H1 (cell line): ENCODE data around the gene AK8. TPM values are rescaled to one million over a fixed set of nuclear protein-coding genes. Genes with fewer than 3 reads are reported as not detected.

Experiments used
- CTCF ChIA-PET: fragments of 300-600 bp; sonication (Branson Sonifier 250); formaldehyde crosslinking; loops from one replicate; lab custom pipeline; 2021; ENCODE audit not compliant: partially characterized antibody; lab: Charles Lee
- POLR2A ChIA-PET: fragments of 300-600 bp; sonication (Branson Sonifier 250); formaldehyde crosslinking; loops from one replicate; lab custom pipeline; 2021; ENCODE audit warnings: inconsistent platforms; ENCODE audit not compliant: partially characterized antibody; lab: Charles Lee
- DNase-seq, 2 experiments: peaks; one replicate each; pipeline versions ENCODE4 v3.0.0 to v3.0.0-alpha.2; 2010 to 2022; ENCODE audit warnings: low spot score in 2 of 2, low read depth in 1 of 2, mixed read lengths in 1 of 2
- FAIRE-seq: peaks from 2 replicates; lab custom pipeline; 2011; peaks lifted over from hg19 to GRCh38; lab: Jason Lieb, UNC
- H2AFZ ChIP-seq: 2 replicates; pipeline ENCODE4 v1.8.1; 2012; ENCODE audit warnings: low read length, inconsistent platforms
- H2AK5ac ChIP-seq: 2 replicates; pipeline ENCODE4 v1.6.1; 2013; ENCODE audit warnings: low read depth, low read length
- H2BK120ac ChIP-seq: replicated peaks from 2 replicates; pipeline ENCODE3; 2013; ENCODE audit warnings: low read depth, low read length, inconsistent platforms
- H2BK12ac ChIP-seq: 2 replicates; pipeline ENCODE4 v1.6.1; 2013; ENCODE audit warnings: low read depth, low read length
- H2BK15ac ChIP-seq: 2 replicates; pipeline ENCODE4 v1.6.1; 2013; ENCODE audit warnings: low read length
- H2BK20ac ChIP-seq: 2 replicates; pipeline ENCODE4 v1.6.1; 2013; ENCODE audit warnings: low read length
- H2BK5ac ChIP-seq: 2 replicates; pipeline ENCODE4 v1.6.1; 2013; ENCODE audit warnings: low read depth, low read length
- H3K14ac ChIP-seq: 2 replicates; pipeline ENCODE4 v1.6.1; 2013; ENCODE audit warnings: inconsistent platforms; ENCODE audit not compliant: insufficient read length
- H3K18ac ChIP-seq: 2 replicates; pipeline ENCODE4 v1.6.1; 2013; ENCODE audit warnings: low read length; ENCODE audit errors: extremely low read depth
- H3K23ac ChIP-seq: 2 replicates; pipeline ENCODE4 v1.6.1; 2013; ENCODE audit warnings: inconsistent platforms; ENCODE audit not compliant: insufficient read length
- H3K23me2 ChIP-seq: 2 replicates; pipeline ENCODE4 v1.6.1; 2013; ENCODE audit warnings: low read depth, low read length
- H3K27ac ChIP-seq: 2 replicates; pipeline ENCODE4 v1.6.1; 2011; ENCODE audit warnings: low read depth, low read length, inconsistent platforms
- H3K27me3 ChIP-seq, 4 experiments: replicated peaks in 1 of 4; 1 replicate in 1 of 4; 2 replicates in 3 of 4; pipeline versions ENCODE4 v1.6.1 to v1.8.1; 2011 to 2013; ENCODE audit warnings: low read length in 3 of 4, mild to moderate bottlenecking in 3 of 4, inconsistent platforms in 2 of 4, mixed read lengths in 2 of 4, moderate library complexity in 1 of 4; ENCODE audit not compliant: control insufficient read depth in 3 of 4, insufficient read depth in 3 of 4; ENCODE audit errors: extremely low read depth in 1 of 4
- H3K36me3 ChIP-seq, 4 experiments: 2 replicates each; pipeline versions ENCODE4 v1.6.1 to v1.8.1; 2011 to 2013; ENCODE audit warnings: mild to moderate bottlenecking in 4 of 4, low read length in 3 of 4, moderate library complexity in 2 of 4, control low read depth in 1 of 4, inconsistent platforms in 1 of 4; ENCODE audit not compliant: insufficient read depth in 4 of 4, control insufficient read depth in 2 of 4
- H3K4ac ChIP-seq: replicated peaks from 2 replicates; pipeline ENCODE3; 2013; ENCODE audit warnings: low read length, low read depth, mixed read lengths, inconsistent platforms; ENCODE audit not compliant: insufficient read length
- H3K4me1 ChIP-seq, 4 experiments: replicated peaks in 1 of 4; 1 replicate in 1 of 4; 2 replicates in 3 of 4; pipeline versions ENCODE4 v1.6.1 to v1.8.1; 2011 to 2013; ENCODE audit warnings: low read length in 3 of 4, inconsistent platforms in 2 of 4, mixed read lengths in 1 of 4; ENCODE audit not compliant: insufficient read depth in 4 of 4, control insufficient read depth in 3 of 4
- H3K4me2 ChIP-seq, 2 experiments: 2 replicates each; pipeline versions ENCODE4 v1.6.1 to v1.8.1; 2011 to 2013; ENCODE audit warnings: low read depth in 2 of 2, low read length in 2 of 2, control low read depth in 1 of 2, inconsistent platforms in 1 of 2, mild to moderate bottlenecking in 1 of 2; ENCODE audit not compliant: insufficient read depth in 1 of 2
- H3K4me3 ChIP-seq, 4 experiments: fragments of 200-600, 300-600 bp in 1 of 4; sonication (generic), shearing (Covaris generic), sonication (Bioruptor Twin) in 1 of 4; 2 replicates each; pipeline versions ENCODE4 v1.5.1 to v1.8.1; 2011 to 2016; ENCODE audit warnings: low read length in 4 of 4, low read depth in 3 of 4, control low read depth in 2 of 4, inconsistent platforms in 2 of 4, mild to moderate bottlenecking in 2 of 4, mixed read lengths in 1 of 4, moderate library complexity in 1 of 4; ENCODE audit not compliant: insufficient read depth in 2 of 4; ENCODE audit errors: extremely low read depth in 1 of 4
- H3K56ac ChIP-seq: replicated peaks from 2 replicates; pipeline ENCODE3; 2013; ENCODE audit warnings: low read depth, mild to moderate bottlenecking, mixed read lengths, low read length, inconsistent platforms; ENCODE audit not compliant: insufficient read length
- H3K79me1 ChIP-seq: 2 replicates; pipeline ENCODE4 v1.6.1; 2013; ENCODE audit warnings: low read depth, low read length, control low read depth
- H3K79me2 ChIP-seq, 2 experiments: 2 replicates each; pipeline versions ENCODE4 v1.6.1 to v1.8.1; 2012 to 2013; ENCODE audit warnings: low read length in 2 of 2, mild to moderate bottlenecking in 2 of 2, inconsistent platforms in 1 of 2; ENCODE audit not compliant: insufficient read depth in 2 of 2, control insufficient read depth in 1 of 2
- H3K9ac ChIP-seq, 4 experiments: replicated peaks in 1 of 4; 1 replicate in 1 of 4; 2 replicates in 3 of 4; pipeline versions ENCODE4 v1.6.1 to v1.8.1; 2011 to 2013; ENCODE audit warnings: low read depth in 3 of 4, low read length in 3 of 4, control low read depth in 2 of 4, mild to moderate bottlenecking in 2 of 4, moderate library complexity in 2 of 4, inconsistent platforms in 1 of 4; ENCODE audit errors: extremely low read depth in 1 of 4
- H3K9me3 ChIP-seq, 2 experiments: 2 replicates each; pipeline versions ENCODE4 v1.6.1 to v1.8.1; 2012 to 2013; ENCODE audit warnings: mild to moderate bottlenecking in 2 of 2, moderate library complexity in 2 of 2, control low read depth in 1 of 2, inconsistent platforms in 1 of 2, low read depth in 1 of 2, low read length in 1 of 2, mixed read lengths in 1 of 2; ENCODE audit not compliant: insufficient read depth in 2 of 2
- H4K20me1 ChIP-seq, 2 experiments: replicated peaks in 1 of 2; 2 replicates each; pipeline versions ENCODE3 to v1.8.1; 2011 to 2013; ENCODE audit warnings: inconsistent platforms in 2 of 2, low read length in 2 of 2, mild to moderate bottlenecking in 1 of 2; ENCODE audit not compliant: insufficient read depth in 2 of 2, control insufficient read depth in 1 of 2
- H4K5ac ChIP-seq: 2 replicates; pipeline ENCODE4 v1.6.1; 2013; ENCODE audit warnings: low read length, low read depth, mixed read lengths, inconsistent platforms; ENCODE audit not compliant: insufficient read length
- H4K8ac ChIP-seq: 2 replicates; pipeline ENCODE4 v1.8.0; 2013; ENCODE audit warnings: mild to moderate bottlenecking, moderate library complexity, low read length, inconsistent platforms; ENCODE audit not compliant: insufficient read depth; ENCODE audit errors: extremely low read depth
- H4K91ac ChIP-seq: replicated peaks from 2 replicates; pipeline ENCODE3; 2013; ENCODE audit warnings: low read length, mixed read lengths, inconsistent platforms; ENCODE audit not compliant: insufficient read length
- CBX8 ChIP-seq: fragments of 300-800, 300-1000 bp; sonication (generic); IDR thresholded peaks from 2 replicates; pipeline ENCODE4 v1.7.1; 2016; ENCODE audit warnings: low read depth, low read length, borderline replicate concordance
- CTCF ChIP-seq, 3 experiments: IDR thresholded peaks; 1 replicate in 2 of 3; 2 replicates in 1 of 3; pipeline versions ENCODE4 v1.5.1 to v1.6.1; 2011; ENCODE audit warnings: low read length in 3 of 3, mild to moderate bottlenecking in 3 of 3, inconsistent platforms in 2 of 3, low read depth in 1 of 3, moderate library complexity in 1 of 3; ENCODE audit not compliant: insufficient read depth in 1 of 3; ENCODE audit errors: control extremely low read depth in 1 of 3
- FOSL1 ChIP-seq: IDR thresholded peaks from 2 replicates; pipeline ENCODE4 v1.6.1; 2011; ENCODE audit warnings: mild to moderate bottlenecking, low read depth, low read length, moderate library complexity; ENCODE audit not compliant: insufficient read depth
- GTF2F1 ChIP-seq: IDR thresholded peaks from 2 replicates; pipeline ENCODE4 v1.6.1; 2012; ENCODE audit warnings: low read depth, low read length, improper control_type of control experiment, borderline replicate concordance
- KDM5A ChIP-seq: fragments of 200-600 bp; IDR thresholded peaks from 2 replicates; pipeline ENCODE4 v1.7.1; 2012; ENCODE audit warnings: mild to moderate bottlenecking, low read length, inconsistent platforms, mixed read lengths
- MAFK ChIP-seq: IDR thresholded peaks from 2 replicates; pipeline ENCODE4 v1.6.1; 2012; ENCODE audit warnings: low read depth, mild to moderate bottlenecking, improper control_type of control experiment, low read length
- NRF1 ChIP-seq: IDR thresholded peaks from 2 replicates; pipeline ENCODE4 v1.6.1; 2011; ENCODE audit warnings: mild to moderate bottlenecking, low read depth, low read length, improper control_type of control experiment
- SRF ChIP-seq: IDR thresholded peaks from 2 replicates; pipeline ENCODE4 v1.6.1; 2011; ENCODE audit warnings: mild to moderate bottlenecking, low read depth, low read length, moderate library complexity
- TCF12 ChIP-seq: IDR thresholded peaks from 2 replicates; pipeline ENCODE4 v1.6.1; 2011; ENCODE audit warnings: low read depth, mild to moderate bottlenecking, low read length
- YY1 ChIP-seq: IDR thresholded peaks from 2 replicates; pipeline ENCODE4 v1.6.1; 2011; ENCODE audit warnings: low read depth, mild to moderate bottlenecking, low read length
- WGBS, 2 experiments: shearing (Covaris generic) in 1 of 2; methylation state at CpG; one replicate each; pipeline versions ENCODE4 v1.1.6 to v1.1.7; 2013 to 2015; ENCODE audit warnings: low lambda C conversion rate in 2 of 2, mixed read lengths in 2 of 2, inconsistent platforms in 1 of 2, low coverage in 1 of 2, missing lambda C conversion rate in 1 of 2; ENCODE audit not compliant: insufficient replicate concordance in 2 of 2, insufficient coverage in 1 of 2, insufficient read length in 1 of 2; ENCODE audit errors: extremely low coverage in 1 of 2, missing lambda C conversion rate in 1 of 2; 5-methylcytosine and 5-hydroxymethylcytosine counted together
- polyA plus RNA-seq, 7 experiments: library from polyadenylated mRNA; depleted of rRNA in 3 of 7; stranded (reverse) in 5 of 7; unstranded in 2 of 7; fragments of >200 nt in 5 of 7; fragments of 200-250 nt in 2 of 7; gene quantifications; 1 replicate in 5 of 7; 2 replicates in 1 of 7; 4 replicates in 1 of 7; pipeline versions ENCODE4 v1.2.1 to v1.2.3, GENCODE V29; 2011 to 2013; ENCODE audit warnings: missing spikeins in 2 of 7, mixed read lengths in 2 of 7
- total RNA-seq: library from RNA; stranded (reverse); fragmentation: NEBNext Ultra II Directional; extraction: Animal tissue kit (Norgen Biotek cat#: 25700); gene quantifications from 2 replicates; pipeline ENCODE4 v1.2.1, GENCODE V29; 2021
- TF ChIP-seq, protein P1 (sequence below): IDR thresholded peaks from 2 replicates; pipeline ENCODE4 v1.6.1; 2011; ENCODE audit warnings: low read length, improper control_type of control experiment

Gene AK8
- total and polyA plus RNA-seq, 2 of the 8 experiments (the other 6 are each of a cell fraction or from before 2014, with no cell fraction given), result 0.35 to 0.48 TPM

DNA sequence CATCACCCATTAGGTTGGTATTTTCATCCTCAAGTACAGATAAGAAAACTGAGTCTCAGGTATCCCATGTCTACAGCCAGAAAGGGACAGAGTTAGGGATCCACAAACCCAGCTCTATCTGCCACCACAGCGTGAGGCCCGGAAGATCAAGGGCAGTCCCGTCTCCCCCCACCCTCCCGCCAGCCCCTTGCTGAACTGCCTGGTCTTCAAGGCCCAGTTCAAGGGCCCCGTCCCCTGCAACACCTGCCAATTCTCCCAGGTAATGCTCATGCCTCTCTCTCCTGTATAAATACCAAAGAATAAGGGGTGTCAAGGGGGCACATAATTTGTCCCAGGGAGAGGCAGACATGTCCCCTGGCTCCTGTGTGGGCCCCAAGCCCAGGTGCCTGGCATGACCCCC lies 50.7 kb downstream of the AK8 start:
- CTCF ChIA-PET, result interaction anchor here (1.2 to 1.7 kb wide), 2 partner anchors 22 to 34 kb away, joined by 4 to 6 read pairs; no protein-coding TSS in a partner anchor
- Histone ChIP-seq H2BK5ac (no peak overlapping the region), H3K4me1 (no peaks in the 10 kb centered on the region), H3K23ac (no peak overlapping the region), H4K8ac (no peak overlapping the region), H2BK120ac (no peak overlapping the region), H3K56ac (no peak overlapping the region), H3K9ac (no peak overlapping the region), H3K79me2 (no peaks in the 10 kb centered on the region), H3K79me1 (no peaks in the 10 kb centered on the region), H3K27ac (no peak overlapping the region), H4K91ac (no peak overlapping the region), H3K9me3 (no peaks in the 10 kb centered on the region), H2BK20ac (no peak overlapping the region), H2AK5ac (no peak overlapping the region), H3K18ac (no peak overlapping the region), H3K27me3 (peaks cover 0 to 3% (median 0%) of the 10 kb centered on the region in 4 experiments; a peak in 1 of 7 replicates), H3K36me3 (no peaks in the 10 kb centered on the region), H2BK12ac (no peak overlapping the region), H2BK15ac (no peak overlapping the region), H4K20me1 (no peaks in the 10 kb centered on the region), H3K4ac (no peak overlapping the region), H3K14ac (no peak overlapping the region), H4K5ac (no peak overlapping the region), H3K4me3 (no peak overlapping the region), H3K23me2 (no peaks in the 10 kb centered on the region), H3K4me2 (no peak overlapping the region), H2AFZ (no peak overlapping the region)
- DNase-seq, result no peak
- no peak for FAIRE-seq
- POLR2A ChIA-PET, result no interaction called here
- 98% methylated on average over 5 of the region's 5 CpGs; no CpG with 5 or more reads in 1 of the 2 experiments for WGBS, 2 experiments
- TF ChIP-seq NRF1 (no peak), YY1 (no peak), GTF2F1 (no peak), CBX8 (no peak), FOSL1 (no peak), CTCF (IDR thresholded peaks at IDR 0.05; ENCODE audit: control extremely low read depth in 1 of 3, insufficient read depth in 1 of 3, low read depth in 1 of 3, low read length in 3 of 3) (no peak), TCF12 (no peak), KDM5A (no peak), SRF (no peak), MAFK (no peak)
- TF ChIP-seq, protein P1, sequence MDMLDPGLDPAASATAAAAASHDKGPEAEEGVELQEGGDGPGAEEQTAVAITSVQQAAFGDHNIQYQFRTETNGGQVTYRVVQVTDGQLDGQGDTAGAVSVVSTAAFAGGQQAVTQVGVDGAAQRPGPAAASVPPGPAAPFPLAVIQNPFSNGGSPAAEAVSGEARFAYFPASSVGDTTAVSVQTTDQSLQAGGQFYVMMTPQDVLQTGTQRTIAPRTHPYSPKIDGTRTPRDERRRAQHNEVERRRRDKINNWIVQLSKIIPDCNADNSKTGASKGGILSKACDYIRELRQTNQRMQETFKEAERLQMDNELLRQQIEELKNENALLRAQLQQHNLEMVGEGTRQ, result no peak
